ENCODE measurements around the gene REL. TPM values are rescaled to one million over a fixed set of nuclear protein-coding genes. Genes with fewer than 3 reads are reported as not detected.

The REL gene
- total and polyA plus RNA-seq, 9 of the 15 experiments (the other 6 are each of a cell fraction or from before 2014, with no cell fraction given) = 0.63 to 8.6 (median 6.3) TPM

DNA sequence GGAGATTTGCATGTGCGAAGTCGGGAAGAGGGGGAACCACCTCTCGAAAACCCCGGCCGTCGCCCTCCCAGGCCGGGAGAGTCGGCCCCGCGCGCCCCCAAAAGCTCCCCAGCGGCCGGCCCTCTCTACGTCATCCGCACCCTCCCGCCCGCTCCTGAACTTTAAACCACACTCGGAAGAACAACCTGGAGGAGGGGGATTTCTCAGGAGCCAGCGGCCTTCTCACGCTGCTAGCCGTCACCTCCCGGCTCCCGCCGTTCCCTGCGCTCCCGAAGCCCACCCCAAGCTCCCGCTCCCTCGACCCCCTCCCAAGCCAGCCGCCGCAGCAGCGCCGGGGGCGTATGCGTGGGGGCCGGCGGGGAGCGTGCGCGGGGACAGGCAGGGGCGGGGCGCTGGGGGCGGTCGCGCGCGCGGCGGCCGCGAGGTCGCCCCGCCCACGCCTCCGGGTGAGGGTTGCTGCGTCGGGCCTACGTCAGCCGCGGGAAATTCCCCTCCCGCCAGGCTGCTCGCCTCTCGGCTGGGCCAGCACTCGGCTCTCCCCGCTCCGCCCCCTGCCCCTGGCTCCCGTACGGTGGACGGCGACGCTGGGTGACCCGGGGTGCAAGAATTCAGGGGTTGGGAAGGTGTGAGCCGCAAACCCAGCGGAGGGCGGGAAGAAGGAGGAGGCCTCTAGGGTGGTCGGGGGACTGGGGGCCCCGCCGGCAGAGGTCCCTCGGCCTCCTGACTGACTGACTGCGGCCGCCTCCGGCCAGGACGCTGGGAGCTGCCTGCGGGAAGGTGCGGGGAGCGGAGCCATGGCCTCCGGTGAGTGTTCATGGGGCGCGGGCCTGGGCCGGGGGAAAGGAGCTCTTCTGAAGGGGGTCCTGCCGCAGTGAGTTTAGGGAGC, at the start of gene REL (continued):
- TF ChIP-seq, protein P1, sequence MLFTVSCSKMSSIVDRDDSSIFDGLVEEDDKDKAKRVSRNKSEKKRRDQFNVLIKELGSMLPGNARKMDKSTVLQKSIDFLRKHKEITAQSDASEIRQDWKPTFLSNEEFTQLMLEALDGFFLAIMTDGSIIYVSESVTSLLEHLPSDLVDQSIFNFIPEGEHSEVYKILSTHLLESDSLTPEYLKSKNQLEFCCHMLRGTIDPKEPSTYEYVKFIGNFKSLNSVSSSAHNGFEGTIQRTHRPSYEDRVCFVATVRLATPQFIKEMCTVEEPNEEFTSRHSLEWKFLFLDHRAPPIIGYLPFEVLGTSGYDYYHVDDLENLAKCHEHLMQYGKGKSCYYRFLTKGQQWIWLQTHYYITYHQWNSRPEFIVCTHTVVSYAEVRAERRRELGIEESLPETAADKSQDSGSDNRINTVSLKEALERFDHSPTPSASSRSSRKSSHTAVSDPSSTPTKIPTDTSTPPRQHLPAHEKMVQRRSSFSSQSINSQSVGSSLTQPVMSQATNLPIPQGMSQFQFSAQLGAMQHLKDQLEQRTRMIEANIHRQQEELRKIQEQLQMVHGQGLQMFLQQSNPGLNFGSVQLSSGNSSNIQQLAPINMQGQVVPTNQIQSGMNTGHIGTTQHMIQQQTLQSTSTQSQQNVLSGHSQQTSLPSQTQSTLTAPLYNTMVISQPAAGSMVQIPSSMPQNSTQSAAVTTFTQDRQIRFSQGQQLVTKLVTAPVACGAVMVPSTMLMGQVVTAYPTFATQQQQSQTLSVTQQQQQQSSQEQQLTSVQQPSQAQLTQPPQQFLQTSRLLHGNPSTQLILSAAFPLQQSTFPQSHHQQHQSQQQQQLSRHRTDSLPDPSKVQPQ (CRISPR knock-in tag; IDR thresholded peaks at IDR 0.05; ENCODE audit: borderline replicate concordance) = no peak
- TF ChIP-seq CHD4 (IDR thresholded peaks at IDR 0.05; ENCODE audit: insufficient read depth, insufficient replicate concordance, low read depth, low read length, poor library complexity, severe bottlenecking) (no peak), TGIF2 (CRISPR knock-in tag; IDR thresholded peaks at IDR 0.05) (peak; percentile 71; the same call in 1 of the 2 replicates), MAFK (IDR thresholded peaks at IDR 0.05; ENCODE audit: low read length) (no peak), LEF1 (IDR thresholded peaks at IDR 0.05) (no peak), ZC3H11A (IDR thresholded peaks at IDR 0.05; ENCODE audit: low read depth, low read length) (no peak), HDAC3 (IDR thresholded peaks at IDR 0.05; ENCODE audit: borderline replicate concordance, partially characterized antibody) (no peak), E2F3 (CRISPR knock-in tag; IDR thresholded peaks at IDR 0.05) (peak; percentile 36; the same call in 1 of the 2 replicates), HNRNPL (IDR thresholded peaks at IDR 0.05; ENCODE audit: low read depth, low read length) (no peak), SMAD4 (CRISPR knock-in tag; conservative IDR thresholded peaks at IDR 0.05) (0 out of 2 replicates have a peak, but pooled peaks have one; percentile 28), HDAC6 (IDR thresholded peaks at IDR 0.05; ENCODE audit: low read depth, low read length) (no peak), ZC3H4 (CRISPR knock-in tag; IDR thresholded peaks at IDR 0.05; ENCODE audit: borderline replicate concordance) (no peak), TAF7 (tag; IDR thresholded peaks at IDR 0.05) (0 out of 2 replicates have a peak, but pooled peaks have one; percentile 23)
- TF ChIP-seq, protein P2, sequence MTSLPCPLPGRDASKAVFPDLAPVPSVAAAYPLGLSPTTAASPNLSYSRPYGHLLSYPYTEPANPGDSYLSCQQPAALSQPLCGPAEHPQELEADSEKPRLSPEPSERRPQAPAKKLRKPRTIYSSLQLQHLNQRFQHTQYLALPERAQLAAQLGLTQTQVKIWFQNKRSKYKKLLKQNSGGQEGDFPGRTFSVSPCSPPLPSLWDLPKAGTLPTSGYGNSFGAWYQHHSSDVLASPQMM (CRISPR knock-in tag; IDR thresholded peaks at IDR 0.05) = no peak
- TF ChIP-seq, protein P3, sequence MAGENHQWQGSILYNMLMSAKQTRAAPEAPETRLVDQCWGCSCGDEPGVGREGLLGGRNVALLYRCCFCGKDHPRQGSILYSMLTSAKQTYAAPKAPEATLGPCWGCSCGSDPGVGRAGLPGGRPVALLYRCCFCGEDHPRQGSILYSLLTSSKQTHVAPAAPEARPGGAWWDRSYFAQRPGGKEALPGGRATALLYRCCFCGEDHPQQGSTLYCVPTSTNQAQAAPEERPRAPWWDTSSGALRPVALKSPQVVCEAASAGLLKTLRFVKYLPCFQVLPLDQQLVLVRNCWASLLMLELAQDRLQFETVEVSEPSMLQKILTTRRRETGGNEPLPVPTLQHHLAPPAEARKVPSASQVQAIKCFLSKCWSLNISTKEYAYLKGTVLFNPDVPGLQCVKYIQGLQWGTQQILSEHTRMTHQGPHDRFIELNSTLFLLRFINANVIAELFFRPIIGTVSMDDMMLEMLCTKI (IDR thresholded peaks at IDR 0.05; ENCODE audit: partially characterized antibody) = no peak
- TF ChIP-seq, protein P4, sequence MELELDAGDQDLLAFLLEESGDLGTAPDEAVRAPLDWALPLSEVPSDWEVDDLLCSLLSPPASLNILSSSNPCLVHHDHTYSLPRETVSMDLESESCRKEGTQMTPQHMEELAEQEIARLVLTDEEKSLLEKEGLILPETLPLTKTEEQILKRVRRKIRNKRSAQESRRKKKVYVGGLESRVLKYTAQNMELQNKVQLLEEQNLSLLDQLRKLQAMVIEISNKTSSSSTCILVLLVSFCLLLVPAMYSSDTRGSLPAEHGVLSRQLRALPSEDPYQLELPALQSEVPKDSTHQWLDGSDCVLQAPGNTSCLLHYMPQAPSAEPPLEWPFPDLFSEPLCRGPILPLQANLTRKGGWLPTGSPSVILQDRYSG (tag; conservative IDR thresholded peaks at IDR 0.05; ENCODE audit: low read depth) = no peak
- TF ChIP-seq, protein P5, sequence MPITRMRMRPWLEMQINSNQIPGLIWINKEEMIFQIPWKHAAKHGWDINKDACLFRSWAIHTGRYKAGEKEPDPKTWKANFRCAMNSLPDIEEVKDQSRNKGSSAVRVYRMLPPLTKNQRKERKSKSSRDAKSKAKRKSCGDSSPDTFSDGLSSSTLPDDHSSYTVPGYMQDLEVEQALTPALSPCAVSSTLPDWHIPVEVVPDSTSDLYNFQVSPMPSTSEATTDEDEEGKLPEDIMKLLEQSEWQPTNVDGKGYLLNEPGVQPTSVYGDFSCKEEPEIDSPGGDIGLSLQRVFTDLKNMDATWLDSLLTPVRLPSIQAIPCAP (CRISPR knock-in tag; IDR thresholded peaks at IDR 0.05; ENCODE audit: borderline replicate concordance) = no peak
- TF ChIP-seq, protein P6, sequence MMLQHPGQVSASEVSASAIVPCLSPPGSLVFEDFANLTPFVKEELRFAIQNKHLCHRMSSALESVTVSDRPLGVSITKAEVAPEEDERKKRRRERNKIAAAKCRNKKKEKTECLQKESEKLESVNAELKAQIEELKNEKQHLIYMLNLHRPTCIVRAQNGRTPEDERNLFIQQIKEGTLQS (IDR thresholded peaks at IDR 0.05) = no peak
- TF ChIP-seq, protein P6 (CRISPR knock-in tag; conservative IDR thresholded peaks at IDR 0.05) = no peak
